Liver (tissue), 9 donors: Measurements from ENCODE around the gene THADA. TPM values are rescaled to one million over a fixed set of nuclear protein-coding genes. Genes with fewer than 3 reads are reported as not detected.

ENCODE experiments used
- DNase-seq: peaks from one replicate; pipeline ENCODE4 v3.0.0-alpha.2; 2017; ENCODE audit warnings: low spot score
- H3K27ac ChIP-seq, 2 donors: one replicate each; pipeline ENCODE4 v1.7.0; 2013; ENCODE audit warnings: inconsistent platforms in 2 of 2, low read length in 2 of 2, control low read depth in 1 of 2, low read depth in 1 of 2, mild to moderate bottlenecking in 1 of 2
- H3K27me3 ChIP-seq, 4 donors: one replicate each; pipeline versions ENCODE4 v1.6.1 to v1.7.0; 2013; ENCODE audit warnings: low read length in 3 of 4, inconsistent platforms in 1 of 4, mild to moderate bottlenecking in 1 of 4, moderate library complexity in 1 of 4; ENCODE audit not compliant: control insufficient read depth in 4 of 4, insufficient read depth in 4 of 4
- H3K36me3 ChIP-seq, 4 donors: one replicate each; pipeline versions ENCODE4 v1.6.1 to v1.7.0; 2013; ENCODE audit warnings: low read length in 3 of 4, mild to moderate bottlenecking in 3 of 4, low read depth in 1 of 4, moderate library complexity in 1 of 4; ENCODE audit not compliant: control insufficient read depth in 4 of 4, insufficient read depth in 3 of 4
- H3K4me1 ChIP-seq, 4 donors: one replicate each; pipeline versions ENCODE4 v1.6.1 to v1.7.0; 2013; ENCODE audit warnings: low read length in 3 of 4, mild to moderate bottlenecking in 3 of 4, moderate library complexity in 1 of 4; ENCODE audit not compliant: control insufficient read depth in 4 of 4, insufficient read depth in 4 of 4
- H3K4me3 ChIP-seq, 3 donors: one replicate each; pipeline versions ENCODE4 v1.6.1 to v1.7.0; 2013; ENCODE audit warnings: low read length in 3 of 3, control low read depth in 1 of 3, low read depth in 1 of 3, mild to moderate bottlenecking in 1 of 3
- H3K9ac ChIP-seq, 2 donors: one replicate each; pipeline ENCODE4 v1.7.0; 2013; ENCODE audit warnings: low read length in 2 of 2, mild to moderate bottlenecking in 2 of 2, moderate library complexity in 2 of 2, control low read depth in 1 of 2, low read depth in 1 of 2
- H3K9me3 ChIP-seq, 4 donors: one replicate each; pipeline versions ENCODE4 v1.6.1 to v1.7.0; 2013; ENCODE audit warnings: low read length in 3 of 4; ENCODE audit not compliant: control insufficient read depth in 4 of 4
- ATF3 ChIP-seq: IDR thresholded peaks from 2 replicates; pipeline ENCODE4 v1.6.1; 2016; ENCODE audit warnings: antibody characterized with exemption
- EGR1 ChIP-seq, 2 donors: IDR thresholded peaks; 2 replicates each; pipeline ENCODE4 v1.6.1; 2016 to 2018; ENCODE audit warnings: antibody characterized with exemption in 2 of 2, low read depth in 2 of 2
- FOXA1 ChIP-seq: IDR thresholded peaks from 2 replicates; pipeline ENCODE4 v1.6.1; 2016; ENCODE audit warnings: antibody characterized with exemption
- FOXA2 ChIP-seq: IDR thresholded peaks from 2 replicates; pipeline ENCODE4 v1.6.1; 2016; ENCODE audit warnings: antibody characterized with exemption
- GABPA ChIP-seq, 2 donors: IDR thresholded peaks in 1 of 2; conservative IDR thresholded peaks in 1 of 2; 2 replicates each; pipeline ENCODE4 v1.6.1; 2016; ENCODE audit warnings: antibody characterized with exemption in 2 of 2, mild to moderate bottlenecking in 1 of 2, moderate library complexity in 1 of 2
- HNF4A ChIP-seq, 2 donors: conservative IDR thresholded peaks; 2 replicates each; pipeline ENCODE4 v1.6.1; 2016; ENCODE audit warnings: antibody characterized with exemption in 2 of 2, mild to moderate bottlenecking in 2 of 2
- HNF4G ChIP-seq: IDR thresholded peaks from 2 replicates; pipeline ENCODE4 v1.6.1; 2016; ENCODE audit warnings: antibody characterized with exemption
- JUND ChIP-seq, 2 donors: IDR thresholded peaks; 2 replicates each; pipeline ENCODE4 v1.6.1; 2016; ENCODE audit warnings: antibody characterized with exemption in 2 of 2
- MAX ChIP-seq: IDR thresholded peaks from 2 replicates; pipeline ENCODE4 v1.6.1; 2016; ENCODE audit warnings: antibody characterized with exemption
- NR2F2 ChIP-seq: IDR thresholded peaks from 2 replicates; pipeline ENCODE4 v1.6.1; 2016; ENCODE audit warnings: antibody characterized with exemption
- RAD21 ChIP-seq, 2 donors: IDR thresholded peaks; 2 replicates each; pipeline ENCODE4 v1.6.1; 2016; ENCODE audit warnings: antibody characterized with exemption in 2 of 2, mild to moderate bottlenecking in 2 of 2
- REST ChIP-seq: IDR thresholded peaks from 2 replicates; pipeline ENCODE4 v1.6.1; 2016; ENCODE audit warnings: antibody characterized with exemption, mild to moderate bottlenecking
- RXRA ChIP-seq, 2 donors: IDR thresholded peaks; 2 replicates each; pipeline ENCODE4 v1.6.1; 2017 to 2018; ENCODE audit warnings: antibody characterized with exemption in 2 of 2, mild to moderate bottlenecking in 1 of 2
- SP1 ChIP-seq: IDR thresholded peaks from 2 replicates; pipeline ENCODE4 v1.6.1; 2018; ENCODE audit warnings: antibody characterized with exemption, mild to moderate bottlenecking
- TAF1 ChIP-seq: conservative IDR thresholded peaks from 2 replicates; pipeline ENCODE4 v1.6.1; 2016; ENCODE audit warnings: antibody characterized with exemption, mild to moderate bottlenecking
- YY1 ChIP-seq: IDR thresholded peaks from 2 replicates; pipeline ENCODE4 v1.6.1; 2016; ENCODE audit warnings: antibody characterized with exemption, mild to moderate bottlenecking
- WGBS: extraction: QIAGEN DNeasy Blood & Tissue Kit; methylation state at CpG from one replicate; pipeline ENCODE4 v1.1.7; 2013; 5-methylcytosine and 5-hydroxymethylcytosine counted together
- polyA plus RNA-seq, 2 donors: library from polyadenylated mRNA; stranded (reverse) in 1 of 2; unstranded in 1 of 2; fragments of 200-250 nt in 1 of 2; fragments of >200 nt in 1 of 2; fragmentation: Nextera tagmentation in 1 of 2; extraction: Ambion mirVana in 1 of 2; gene quantifications; one replicate each; pipeline versions ENCODE4 v1.2.1 to v1.2.3, GENCODE V29; 2013 to 2015
- total RNA-seq, 2 donors: library from RNA; depleted of rRNA; stranded (reverse); fragments of >200 nt; gene quantifications; one replicate each; pipeline ENCODE4 v1.2.3, GENCODE V29; 2014
- donor health status: healthy.
- donor health status: healthy.
- donor health status: healthy.
- donor health status: healthy.
- donor health status: healthy.

THADA gene
- total and polyA plus RNA-seq, 4 donors = 12.0 to 37.2 (median 22.3) TPM

GRCh38 chr2:43475922-43476321, 119.9 kb downstream of the THADA start:
- H3K4me3 ChIP-seq = no peak overlapping the region
- no peak overlapping the region for H3K9ac ChIP-seq
- TF ChIP-seq YY1 = no peak
- no peak for TF ChIP-seq ATF3
- no peak for TF ChIP-seq GABPA (IDR thresholded peaks at IDR 0.05 in 1 of 2, conservative IDR thresholded peaks at IDR 0.05 in 1 of 2)
- TF ChIP-seq HNF4A (conservative IDR thresholded peaks at IDR 0.05) = no peak
- TF ChIP-seq TAF1 = no peak
- TF ChIP-seq RAD21 (IDR thresholded peaks at IDR 0.05) = no peak
- TF ChIP-seq MAX = no peak
- TF ChIP-seq FOXA1 = no peak
- no peak for TF ChIP-seq SP1
- no peak for TF ChIP-seq EGR1 (IDR thresholded peaks at IDR 0.05; ENCODE audit: low read depth in 2 of 2)
- no peak for TF ChIP-seq FOXA2
- no peaks in the 10 kb centered on the region for H3K4me1 ChIP-seq
- WGBS = 95% methylated on average over 2 of the region's 2 CpGs
- peaks cover 0 to 2% (median 0%) of the 10 kb centered on the region in 4 donors for H3K36me3 ChIP-seq
- no peaks in the 10 kb centered on the region for H3K9me3 ChIP-seq
- no peak for DNase-seq
- no peaks in the 10 kb centered on the region for H3K27me3 ChIP-seq
- H3K27ac ChIP-seq = no peak overlapping the region

GRCh38 chr2:43475137-43475846, 120.5 kb downstream of the THADA start:
- Histone ChIP-seq H3K36me3 (peaks cover 0 to 2% (median 0%) of the 10 kb centered on the region in 4 donors), H3K9me3 (no peaks in the 10 kb centered on the region), H3K27ac (no peak overlapping the region), H3K9ac (no peak overlapping the region), H3K27me3 (no peaks in the 10 kb centered on the region), H3K4me1 (no peaks in the 10 kb centered on the region), H3K4me3 (no peak overlapping the region)
- TF ChIP-seq RAD21 (IDR thresholded peaks at IDR 0.05) (no peak), HNF4A (conservative IDR thresholded peaks at IDR 0.05) (no peak), JUND (IDR thresholded peaks at IDR 0.05) (no peak), GABPA (IDR thresholded peaks at IDR 0.05 in 1 of 2, conservative IDR thresholded peaks at IDR 0.05 in 1 of 2) (no peak)
- WGBS = 96% methylated on average over 10 of the region's 10 CpGs
- DNase-seq = no peak

- WGBS = 83% methylated on average over 5 of the region's 5 CpGs
- Histone ChIP-seq H3K4me3 (no peak overlapping the region), H3K36me3 (peaks cover 0 to 2% (median 0%) of the 10 kb centered on the region in 4 donors), H3K27ac (no peak overlapping the region), H3K9me3 (no peaks in the 10 kb centered on the region), H3K4me1 (no peaks in the 10 kb centered on the region), H3K9ac (no peak overlapping the region), H3K27me3 (no peaks in the 10 kb centered on the region)
- no peak for DNase-seq
- TF ChIP-seq HNF4A (conservative IDR thresholded peaks at IDR 0.05) (no peak), RXRA (IDR thresholded peaks at IDR 0.05) (no peak), YY1 (no peak), JUND (IDR thresholded peaks at IDR 0.05) (no peak), RAD21 (IDR thresholded peaks at IDR 0.05) (no peak), REST (no peak), GABPA (IDR thresholded peaks at IDR 0.05 in 1 of 2, conservative IDR thresholded peaks at IDR 0.05 in 1 of 2) (no peak), NR2F2 (no peak), HNF4G (no peak), MAX (no peak), ATF3 (no peak), EGR1 (IDR thresholded peaks at IDR 0.05; ENCODE audit: low read depth in 2 of 2) (no peak), FOXA1 (no peak), TAF1 (no peak), SP1 (no peak)
These were observed 121.6 kb downstream of the THADA start for GRCh38 chr2:43474273-43474672.
